Lower lobe of right lung (tissue), 2 donors: Measurements from ENCODE around the gene KIF6. TPM values are rescaled to one million over a fixed set of nuclear protein-coding genes. Genes with fewer than 3 reads are reported as not detected.
A peak's percentile ranks its signal among the peaks of the same experiment; 100 is the strongest.

Experiments
- ATAC-seq, 2 donors: fragments of 200-7000 bp; cut with Tn5 transposase; one replicate each; pipeline ENCODE4 v1.9.1; 2020 to 2022; ENCODE audit warnings: mild to moderate bottlenecking in 2 of 2, moderate library complexity in 2 of 2
- DNase-seq: peaks from one replicate; pipeline ENCODE4 v3.0.0-alpha.2; 2020
- H3K27ac ChIP-seq: fragments of 200-600 bp; one replicate; pipeline ENCODE4 v1.8.0; 2022
- H3K27me3 ChIP-seq: fragments of 200-600 bp; one replicate; pipeline ENCODE4 v1.8.0; 2022; ENCODE audit warnings: low read depth
- H3K36me3 ChIP-seq: fragments of 200-600 bp; one replicate; pipeline ENCODE4 v1.8.0; 2022; ENCODE audit warnings: mild to moderate bottlenecking
- H3K4me1 ChIP-seq: fragments of 200-600 bp; one replicate; pipeline ENCODE4 v1.8.0; 2022
- H3K4me3 ChIP-seq: fragments of 200-600 bp; one replicate; pipeline ENCODE4 v1.8.0; 2022; ENCODE audit warnings: mild to moderate bottlenecking
- H3K9me3 ChIP-seq: fragments of 200-600 bp; one replicate; pipeline ENCODE4 v1.8.0; 2022
- CTCF ChIP-seq: fragments of 200-600 bp; IDR thresholded peaks from one replicate; pipeline ENCODE4 v1.8.0; 2022; ENCODE audit warnings: antibody characterized with exemption, mild to moderate bottlenecking
- intact Hi-C: fragments of 100-400 bp; cut with DNase I; formaldehyde crosslinking; loops from one replicate; pipeline ENCODE4 v1.11.0; 2022
- total RNA-seq: library from RNA; stranded (reverse); fragmentation: NEBNext Ultra II Directional; extraction: Animal tissue kit (Norgen Biotek cat#: 25700); gene quantifications from one replicate; pipeline ENCODE4 v1.2.1, GENCODE V29; 2021
- donor health status: DM: no; HTN: yes; CAD: no; lungs with severe emphysema.

The KIF6 gene
- total RNA-seq, 1 donor from 2014 or later: 2.5 TPM

GRCh38 chr6:39496456-39496855 lies 228.8 kb downstream of the KIF6 start:
- ATAC-seq (no peak), DNase-seq (no peak)
- TF ChIP-seq CTCF: no peak
- Histone ChIP-seq H3K4me1 (peaks cover 22% of the 10 kb centered on the region), H3K27me3 (no peaks in the 10 kb centered on the region), H3K9me3 (peaks cover 3% of the 10 kb centered on the region), H3K27ac (no peak overlapping the region), H3K36me3 (no peaks in the 10 kb centered on the region), H3K4me3 (no peak overlapping the region)
- intact Hi-C loops: no loop called here

GRCh38 chr6:39495640-39496039 lies 229.6 kb downstream of the KIF6 start:
- DNase-seq (no peak), ATAC-seq (no peak)
- no peak for TF ChIP-seq CTCF
- Histone ChIP-seq H3K4me3 (no peak overlapping the region), H3K9me3 (no peaks in the 10 kb centered on the region), H3K4me1 (peaks cover 22% of the 10 kb centered on the region), H3K36me3 (no peaks in the 10 kb centered on the region), H3K27ac (no peak overlapping the region), H3K27me3 (no peaks in the 10 kb centered on the region)
- intact Hi-C loops: no loop called here

- TF ChIP-seq CTCF: no peak
- Histone ChIP-seq H3K4me3 (no peak overlapping the region), H3K27me3 (no peaks in the 10 kb centered on the region), H3K9me3 (no peaks in the 10 kb centered on the region), H3K4me1 (peaks cover 22% of the 10 kb centered on the region), H3K36me3 (no peaks in the 10 kb centered on the region), H3K27ac (no peak overlapping the region)
- ATAC-seq (no peak), DNase-seq (no peak)
- intact Hi-C loops: no loop called here
These were observed 230.2 kb downstream of the KIF6 start for GRCh38 chr6:39494998-39495397.

GRCh38 chr6:39493777-39494176 lies 231.4 kb downstream of the KIF6 start:
- intact Hi-C loops: no loop called here
- H3K4me1 ChIP-seq: peaks cover 22% of the 10 kb centered on the region
- ATAC-seq (no peak), DNase-seq (no peak)
- H3K9me3 ChIP-seq: no peaks in the 10 kb centered on the region
- TF ChIP-seq CTCF: no peak
- H3K4me3 ChIP-seq: no peak overlapping the region
- H3K36me3 ChIP-seq: no peaks in the 10 kb centered on the region
- no peaks in the 10 kb centered on the region for H3K27me3 ChIP-seq
- no peak overlapping the region for H3K27ac ChIP-seq

GRCh38 chr6:39493174-39493573 lies 232.0 kb downstream of the KIF6 start:
- H3K9me3 ChIP-seq: no peaks in the 10 kb centered on the region
- ATAC-seq: peak in 1 of 2 donors; percentile 33
- H3K27me3 ChIP-seq: no peaks in the 10 kb centered on the region
- peaks cover 22% of the 10 kb centered on the region for H3K4me1 ChIP-seq
- no peak overlapping the region for H3K27ac ChIP-seq
- H3K4me3 ChIP-seq: no peak overlapping the region
- intact Hi-C loops: no loop called here
- no peak for DNase-seq
- no peak for TF ChIP-seq CTCF
- H3K36me3 ChIP-seq: no peaks in the 10 kb centered on the region

- intact Hi-C loops: no loop called here
- Histone ChIP-seq H3K27ac (no peak overlapping the region), H3K4me3 (no peak overlapping the region), H3K27me3 (no peaks in the 10 kb centered on the region), H3K4me1 (peaks cover 10% of the 10 kb centered on the region), H3K36me3 (no peaks in the 10 kb centered on the region), H3K9me3 (no peaks in the 10 kb centered on the region)
- DNase-seq: no peak
- no peak for TF ChIP-seq CTCF
- ATAC-seq: peak; percentile 63 to 70
These were observed 235.1 kb downstream of the KIF6 start for GRCh38 chr6:39490108-39490507.
